Nephron (organoid): ENCODE measurements around the gene SEMA4C.

Experiments used
- H3K27ac Mint-ChIP-seq, 3 experiments: 2 replicates each; pipeline ENCODE4 v1.8.0; 2020; ENCODE audit warnings: mixed read lengths in 3 of 3, mild to moderate bottlenecking in 2 of 3, moderate library complexity in 1 of 3
- H3K27me3 Mint-ChIP-seq: 2 replicates; pipeline ENCODE4 v1.8.0; 2021; ENCODE audit warnings: low read depth, mild to moderate bottlenecking, moderate library complexity, mixed read lengths
- H3K36me3 Mint-ChIP-seq: 2 replicates; pipeline ENCODE4 v1.8.0; 2020; ENCODE audit warnings: low read depth, mixed read lengths
- H3K4me1 Mint-ChIP-seq: 2 replicates; pipeline ENCODE4 v1.8.0; 2020; ENCODE audit warnings: mixed read lengths
- H3K4me3 Mint-ChIP-seq, 3 experiments: 2 replicates each; pipeline ENCODE4 v1.8.0; 2020; ENCODE audit warnings: mild to moderate bottlenecking in 3 of 3, mixed read lengths in 3 of 3, moderate library complexity in 2 of 3
- H3K9me3 Mint-ChIP-seq: 2 replicates; pipeline ENCODE4 v1.8.0; 2020; ENCODE audit warnings: mixed read lengths
- TF ChIP-seq, protein P1 (sequence below), 3 experiments: fragments of 200-600 bp; sonication (generic); IDR thresholded peaks; one replicate each; pipeline ENCODE4 v1.5.0; 2021; ENCODE audit warnings: antibody characterized with exemption in 3 of 3; ENCODE audit not compliant: unreplicated experiment in 3 of 3

Gene SEMA4C

GRCh38 chr2:96877631-96878092, 7.8 kb upstream of the SEMA4C start:
- TF ChIP-seq, protein P1, sequence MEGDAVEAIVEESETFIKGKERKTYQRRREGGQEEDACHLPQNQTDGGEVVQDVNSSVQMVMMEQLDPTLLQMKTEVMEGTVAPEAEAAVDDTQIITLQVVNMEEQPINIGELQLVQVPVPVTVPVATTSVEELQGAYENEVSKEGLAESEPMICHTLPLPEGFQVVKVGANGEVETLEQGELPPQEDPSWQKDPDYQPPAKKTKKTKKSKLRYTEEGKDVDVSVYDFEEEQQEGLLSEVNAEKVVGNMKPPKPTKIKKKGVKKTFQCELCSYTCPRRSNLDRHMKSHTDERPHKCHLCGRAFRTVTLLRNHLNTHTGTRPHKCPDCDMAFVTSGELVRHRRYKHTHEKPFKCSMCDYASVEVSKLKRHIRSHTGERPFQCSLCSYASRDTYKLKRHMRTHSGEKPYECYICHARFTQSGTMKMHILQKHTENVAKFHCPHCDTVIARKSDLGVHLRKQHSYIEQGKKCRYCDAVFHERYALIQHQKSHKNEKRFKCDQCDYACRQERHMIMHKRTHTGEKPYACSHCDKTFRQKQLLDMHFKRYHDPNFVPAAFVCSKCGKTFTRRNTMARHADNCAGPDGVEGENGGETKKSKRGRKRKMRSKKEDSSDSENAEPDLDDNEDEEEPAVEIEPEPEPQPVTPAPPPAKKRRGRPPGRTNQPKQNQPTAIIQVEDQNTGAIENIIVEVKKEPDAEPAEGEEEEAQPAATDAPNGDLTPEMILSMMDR (IDR thresholded peaks at IDR 0.05; ENCODE audit: unreplicated experiment in 3 of 3) = no peak
- Mint-ChIP-seq H3K4me1 (peaks cover 65% of the 10 kb centered on the region), H3K27ac (peak overlapping the region in 2 of 3 experiments; percentile 70 to 85), H3K36me3 (no peaks in the 10 kb centered on the region), H3K27me3 (no peaks in the 10 kb centered on the region), H3K4me3 (no peak overlapping the region), H3K9me3 (no peaks in the 10 kb centered on the region)

DNA sequence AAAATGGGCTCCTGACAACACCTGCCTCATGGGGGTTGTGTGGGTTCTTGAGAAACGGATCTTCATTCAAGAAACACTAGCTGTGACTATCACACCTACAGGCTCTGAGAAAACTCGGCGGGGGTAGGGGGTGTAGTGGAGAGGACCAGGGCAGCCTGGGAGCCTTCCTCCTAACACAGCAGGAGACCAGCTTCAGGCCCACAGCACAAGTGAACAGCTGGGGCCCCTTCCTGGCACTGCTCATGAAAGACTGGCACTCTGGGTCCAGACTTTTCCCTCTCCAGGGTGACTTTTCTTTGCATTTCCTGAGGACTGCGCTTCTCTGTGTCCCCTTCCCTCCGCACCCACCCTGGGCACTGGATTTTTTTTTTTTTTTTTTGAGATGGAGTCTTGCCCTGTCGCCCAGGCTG, 7.2 kb upstream of the SEMA4C start:
- peak overlapping the region in 1 of 3 experiments; percentile 94 for H3K27ac Mint-ChIP-seq
- H3K27me3 Mint-ChIP-seq = peaks cover 4% of the 10 kb centered on the region
- H3K4me3 Mint-ChIP-seq = no peak overlapping the region
- peaks cover 60% of the 10 kb centered on the region for H3K4me1 Mint-ChIP-seq
- H3K9me3 Mint-ChIP-seq = no peaks in the 10 kb centered on the region
- H3K36me3 Mint-ChIP-seq = no peaks in the 10 kb centered on the region
- TF ChIP-seq, protein P1 (IDR thresholded peaks at IDR 0.05; ENCODE audit: unreplicated experiment in 3 of 3) = no peak

DNA sequence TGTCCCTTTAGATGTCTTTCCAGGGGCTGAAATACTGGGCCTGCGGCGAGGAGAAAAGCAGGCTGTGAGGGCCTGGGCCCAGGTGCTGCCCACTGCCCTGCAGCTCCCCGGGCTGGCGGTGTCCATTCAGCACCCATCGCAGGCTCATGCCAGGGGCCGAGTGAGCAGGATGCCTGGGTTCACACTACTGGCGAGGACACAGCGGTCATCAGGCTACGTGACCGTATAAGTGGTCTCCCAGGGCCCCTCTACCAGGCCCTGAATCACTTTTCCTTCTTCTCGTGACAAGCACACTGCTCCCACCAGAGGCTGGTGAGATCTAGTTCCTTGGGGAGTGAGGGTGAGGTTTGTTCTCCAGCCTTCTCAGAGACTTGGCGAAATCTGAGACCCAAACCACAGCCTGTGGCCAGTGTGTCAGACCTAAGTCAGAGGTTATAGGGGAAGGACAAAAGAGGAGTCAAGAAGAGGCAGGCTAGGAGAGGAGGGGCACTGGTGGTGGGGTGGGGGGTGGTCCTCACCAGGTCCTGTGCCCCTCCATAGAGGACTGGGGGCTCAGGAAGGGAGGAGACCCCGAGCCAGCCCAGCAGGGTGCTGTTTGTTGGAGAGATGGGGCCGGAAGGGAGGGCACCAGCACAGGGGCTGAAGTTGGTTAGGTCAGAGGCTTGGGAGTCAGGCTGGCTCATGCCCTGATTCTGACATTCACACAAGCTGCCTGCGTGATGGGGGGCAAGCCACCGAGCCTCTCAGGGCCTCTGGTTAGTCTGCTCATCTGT, 6.6 kb upstream of the SEMA4C start:
- Mint-ChIP-seq H3K36me3 (no peaks in the 10 kb centered on the region), H3K27me3 (peaks cover 4% of the 10 kb centered on the region), H3K9me3 (no peaks in the 10 kb centered on the region), H3K4me3 (no peak overlapping the region), H3K4me1 (peaks cover 54% of the 10 kb centered on the region), H3K27ac (peak overlapping the region; percentile 79 to 94 (median 80))
- TF ChIP-seq, protein P1 (IDR thresholded peaks at IDR 0.05; ENCODE audit: unreplicated experiment in 3 of 3) = no peak

- Mint-ChIP-seq H3K4me1 (peaks cover 56% of the 10 kb centered on the region), H3K27ac (peak overlapping the region; percentile 79 to 94 (median 80)), H3K4me3 (peak overlapping the region in 2 of 3 experiments; percentile 26 to 68), H3K9me3 (no peaks in the 10 kb centered on the region), H3K36me3 (no peaks in the 10 kb centered on the region), H3K27me3 (peaks cover 4% of the 10 kb centered on the region)
- TF ChIP-seq, protein P1 (IDR thresholded peaks at IDR 0.05; ENCODE audit: unreplicated experiment in 3 of 3) = peak in 2 of 3 experiments; percentile 15 to 26
These were observed 5.8 kb upstream of the SEMA4C start for GRCh38 chr2:96875498-96876268.

DNA sequence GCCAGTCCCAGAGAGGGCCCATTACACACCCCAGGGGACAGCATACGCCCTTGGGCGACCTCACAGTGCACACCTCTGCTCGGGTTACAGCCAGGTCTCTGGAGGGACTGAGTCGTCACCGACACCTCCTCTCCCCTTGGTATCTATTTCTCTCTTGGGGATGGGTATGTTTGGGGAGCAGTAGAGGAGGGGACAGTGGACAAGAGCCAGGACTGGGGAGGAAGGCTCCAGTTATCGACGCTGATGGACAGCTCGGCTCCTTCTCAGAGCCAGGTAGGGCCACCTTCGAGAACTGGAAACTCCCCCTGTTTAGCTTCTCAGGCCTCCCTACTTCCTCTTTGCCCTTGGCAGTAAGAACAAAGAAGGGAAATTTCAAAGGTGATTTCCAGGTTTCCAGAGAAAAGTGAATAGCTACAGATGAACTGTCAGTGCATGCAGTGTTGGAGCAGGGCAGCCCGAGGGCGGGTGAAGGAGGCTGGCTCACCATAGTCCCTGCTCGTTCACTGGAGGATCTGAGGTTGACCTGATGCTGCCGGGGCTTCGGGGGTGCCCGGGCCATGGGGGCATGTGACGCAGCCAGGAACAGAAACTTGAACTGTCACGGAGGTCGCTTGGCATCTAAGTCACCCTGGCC, 4.4 kb upstream of the SEMA4C start:
- Mint-ChIP-seq H3K4me3 (peak overlapping the region in 2 of 3 experiments; percentile 36 to 39), H3K27ac (peak overlapping the region; percentile 37 to 83 (median 74)), H3K36me3 (no peaks in the 10 kb centered on the region), H3K4me1 (peaks cover 52% of the 10 kb centered on the region), H3K9me3 (no peaks in the 10 kb centered on the region), H3K27me3 (peaks cover 4% of the 10 kb centered on the region)
- TF ChIP-seq, protein P1 (IDR thresholded peaks at IDR 0.05; ENCODE audit: unreplicated experiment in 3 of 3) = no peak
